K562 (cell line): ENCODE measurements around the gene OR13C4. TPM values are rescaled to one million over a fixed set of nuclear protein-coding genes. Genes with fewer than 3 reads are reported as not detected.

Source experiments
- ATAC-seq: fragments of 200-7000 bp; cut with Tn5 transposase; 3 replicates; pipeline ENCODE4 v1.9.1; 2020; ENCODE audit warnings: moderate library complexity
- BruUV-seq: library from RNA; stranded (reverse); fragments of 400-500 nt; replicated peaks from 2 replicates; lab custom pipeline; 2021; lab: Mats Ljungman, UMichigan
- CTCF ChIA-PET: fragments of 300-600 bp; formaldehyde crosslinking; extraction: SDS; loops from one replicate; lab custom pipeline; 2021; ENCODE audit warnings: low intra/inter-chr PET ratio; lab: Yijun Ruan, JAX
- POLR2A ChIA-PET: fragments of 300-600, 350-650 bp; sonication (Branson Sonifier 250); formaldehyde crosslinking; extraction: SDS; loops from one replicate; lab custom pipeline; 2021; ENCODE audit warnings: antibody characterized with exemption, inconsistent platforms; lab: Yijun Ruan, JAX
- DNase-seq, 4 experiments: peaks; one replicate each; pipeline versions ENCODE4 v3.0.0 to v3.0.0-alpha.2; 2011 to 2018; ENCODE audit warnings: low spot score in 3 of 4, mixed read lengths in 3 of 4; ENCODE audit errors: extremely low read depth in 1 of 4
- FAIRE-seq: peaks from 2 replicates; lab custom pipeline; 2011; peaks lifted over from hg19 to GRCh38; lab: Jason Lieb, UNC
- H2AFZ ChIP-seq: 2 replicates; pipeline ENCODE4 v1.6.0; 2011; ENCODE audit warnings: low read depth, low read length, control low read depth, inconsistent platforms
- H3K27ac ChIP-seq: fragments of 200-600 bp; 3 replicates; pipeline ENCODE4 v1.8.0; 2011; ENCODE audit warnings: low read depth, mild to moderate bottlenecking, control low read depth, inconsistent platforms, low read length, moderate library complexity, mixed read lengths; ENCODE audit errors: extremely low read depth
- H3K27me3 ChIP-seq, 2 experiments: fragments of 300-600 bp in 1 of 2; 2 replicates in 1 of 2; 3 replicates in 1 of 2; pipeline versions ENCODE4 v1.6.0 to v1.8.0; 2011; ENCODE audit warnings: inconsistent platforms in 2 of 2, low read length in 2 of 2, mild to moderate bottlenecking in 1 of 2, mixed read lengths in 1 of 2, moderate library complexity in 1 of 2; ENCODE audit not compliant: control insufficient read depth in 2 of 2, insufficient read depth in 2 of 2
- H3K36me3 ChIP-seq: fragments of 300-600 bp; 3 replicates; pipeline ENCODE4 v1.8.0; 2011; ENCODE audit warnings: mild to moderate bottlenecking, low read length, inconsistent platforms; ENCODE audit not compliant: control insufficient read depth, insufficient read depth
- H3K4me1 ChIP-seq, 2 experiments: fragments of 200-600 bp in 1 of 2; replicated peaks in 1 of 2; 2 replicates in 1 of 2; 3 replicates in 1 of 2; pipeline versions ENCODE4 v1.5.1 to v1.8.0; 2011; ENCODE audit warnings: inconsistent platforms in 2 of 2, low read length in 2 of 2, mild to moderate bottlenecking in 1 of 2, mixed read lengths in 1 of 2, moderate library complexity in 1 of 2; ENCODE audit not compliant: control insufficient read depth in 2 of 2, insufficient read depth in 2 of 2
- H3K4me2 ChIP-seq: 2 replicates; pipeline ENCODE4 v1.6.1; 2011; ENCODE audit warnings: low read length, control low read depth, inconsistent platforms, mixed read lengths; ENCODE audit not compliant: insufficient read depth
- H3K4me3 ChIP-seq: fragments of 200-600 bp; sonication (generic), shearing (Covaris generic); 2 replicates; pipeline ENCODE4 v1.5.1; 2016; ENCODE audit warnings: control low read depth, inconsistent platforms
- H3K79me2 ChIP-seq: fragments of 200-600 bp; 3 replicates; pipeline ENCODE4 v1.8.0; 2011; ENCODE audit warnings: low read length, inconsistent platforms; ENCODE audit not compliant: control insufficient read depth, insufficient read depth
- H3K9ac ChIP-seq, 2 experiments: 2 replicates each; pipeline versions ENCODE4 v1.6.0 to v1.6.1; 2011; ENCODE audit warnings: low read depth in 2 of 2, low read length in 2 of 2, control low read depth in 1 of 2, inconsistent platforms in 1 of 2, mild to moderate bottlenecking in 1 of 2, mixed read lengths in 1 of 2; ENCODE audit not compliant: insufficient read depth in 1 of 2
- H3K9me1 ChIP-seq: one replicate; pipeline ENCODE4 v1.6.0; 2011; ENCODE audit warnings: inconsistent platforms, mild to moderate bottlenecking, low read length, moderate library complexity; ENCODE audit not compliant: control insufficient read depth, insufficient read depth
- H3K9me3 ChIP-seq: replicated peaks from 2 replicates; pipeline ENCODE4 v1.5.1; 2011; ENCODE audit warnings: low read depth, low read length, inconsistent platforms; ENCODE audit not compliant: control insufficient read depth, insufficient read depth
- H4K20me1 ChIP-seq: replicated peaks from 2 replicates; pipeline ENCODE4 v1.6.1; 2011; ENCODE audit warnings: low read length, inconsistent platforms, mixed read lengths; ENCODE audit not compliant: control insufficient read depth, insufficient read depth
- WGBS: fragments of 100-300 bp; shearing (Covaris generic); methylation state at CpG from one replicate; pipeline ENCODE4 v1.1.6; 2016; ENCODE audit warnings: low coverage, mixed read lengths; ENCODE audit not compliant: insufficient coverage; ENCODE audit errors: missing lambda C conversion rate; 5-methylcytosine and 5-hydroxymethylcytosine counted together
- in situ Hi-C: fragments of 300-500 bp; cut with MboI; formaldehyde crosslinking; loops from 4 replicates; pipeline ENCODE4 v1.15.0; 2018; ENCODE audit warnings: inconsistent platforms, mixed read lengths
- intact Hi-C: fragments of 100-400 bp; cut with micrococcal nuclease; formaldehyde crosslinking; loops from 2 replicates; pipeline ENCODE4 v1.14.2; 2022
- polyA plus RNA-seq, 8 experiments: library from polyadenylated mRNA; depleted of rRNA in 4 of 8; stranded (reverse) in 5 of 8; unstranded in 3 of 8; fragments of >200 nt; fragmentation: Nextera tagmentation in 2 of 8; fragmentation: Illumina TruSeq in 1 of 8; extraction: Ambion mirVana in 2 of 8; extraction: Trizol in 1 of 8; gene quantifications; 2 replicates each; pipeline versions ENCODE4 v1.2.1 to v1.2.3, GENCODE V29; 2011 to 2014; ENCODE audit warnings: inconsistent platforms in 1 of 8, missing spikeins in 1 of 8
- total RNA-seq, 7 experiments: library from RNA; depleted of rRNA in 6 of 7; stranded (reverse); fragments of >200 nt in 6 of 7; fragmentation: Illumina TruSeq in 2 of 7; extraction: Trizol in 2 of 7; gene quantifications; 2 replicates each; pipeline versions ENCODE4 v1.2.1 to v1.2.3, GENCODE V29; 2011 to 2021; ENCODE audit warnings: low replicate concordance in 1 of 7
- TF ChIP-seq, protein P1 (sequence below): fragments of 450-650 bp; conservative IDR thresholded peaks from 2 replicates; pipeline ENCODE4 v1.6.1; 2016; ENCODE audit warnings: missing genetic modification characterization, low read depth, mild to moderate bottlenecking, control low read depth, missing compliant biosample characterization

Gene OR13C4
- total and polyA plus RNA-seq, 9 of the 15 experiments (the other 6 are each of a cell fraction or from before 2014, with no cell fraction given): not detected

DNA sequence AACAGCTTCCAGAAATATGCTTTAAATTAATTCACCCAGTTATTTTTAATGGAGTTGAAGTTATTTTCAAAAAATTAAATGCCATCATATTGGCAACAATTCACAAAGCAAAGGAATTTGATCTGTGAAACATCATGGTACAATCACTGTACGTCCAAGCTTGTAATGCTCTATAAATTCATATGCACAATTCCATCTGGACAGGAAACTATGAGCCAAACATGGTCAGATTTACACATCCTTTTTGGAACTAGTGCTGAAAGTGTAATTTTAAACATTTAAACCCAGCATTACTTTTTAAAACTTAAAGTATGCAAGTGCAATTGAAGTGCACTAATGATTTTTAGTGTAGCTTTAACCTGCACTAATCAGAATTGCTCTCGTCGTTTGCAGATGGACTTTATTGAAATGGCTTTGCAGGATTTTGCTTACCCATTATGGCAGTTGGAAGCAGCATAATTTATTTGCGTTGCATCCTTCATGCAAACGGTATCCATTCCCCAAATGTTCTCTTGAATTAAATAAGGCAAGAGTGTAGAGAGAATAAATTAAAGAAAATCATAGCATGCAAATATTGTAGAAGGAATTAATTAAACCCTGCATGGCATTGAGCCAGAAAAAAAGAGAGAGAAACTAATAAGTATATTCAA, 44.0 kb downstream of the OR13C4 start:
- H3K9me1 ChIP-seq: no peaks in the 10 kb centered on the region
- H3K4me1 ChIP-seq: no peaks in the 10 kb centered on the region
- H3K9ac ChIP-seq: no peak overlapping the region
- in situ Hi-C loops: no loop called here
- DNase-seq (no peak), ATAC-seq (no peak), FAIRE-seq (no peak)
- no TSS peak for BruUV-seq
- CTCF ChIA-PET: no interaction called here
- H3K36me3 ChIP-seq: no peaks in the 10 kb centered on the region
- no peaks in the 10 kb centered on the region for H4K20me1 ChIP-seq
- TF ChIP-seq, protein P1, sequence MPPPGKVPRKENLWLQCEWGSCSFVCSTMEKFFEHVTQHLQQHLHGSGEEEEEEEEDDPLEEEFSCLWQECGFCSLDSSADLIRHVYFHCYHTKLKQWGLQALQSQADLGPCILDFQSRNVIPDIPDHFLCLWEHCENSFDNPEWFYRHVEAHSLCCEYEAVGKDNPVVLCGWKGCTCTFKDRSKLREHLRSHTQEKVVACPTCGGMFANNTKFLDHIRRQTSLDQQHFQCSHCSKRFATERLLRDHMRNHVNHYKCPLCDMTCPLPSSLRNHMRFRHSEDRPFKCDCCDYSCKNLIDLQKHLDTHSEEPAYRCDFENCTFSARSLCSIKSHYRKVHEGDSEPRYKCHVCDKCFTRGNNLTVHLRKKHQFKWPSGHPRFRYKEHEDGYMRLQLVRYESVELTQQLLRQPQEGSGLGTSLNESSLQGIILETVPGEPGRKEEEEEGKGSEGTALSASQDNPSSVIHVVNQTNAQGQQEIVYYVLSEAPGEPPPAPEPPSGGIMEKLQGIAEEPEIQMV: no peak
- intact Hi-C loops: loop anchor here (10.0 kb wide), 2 partner anchors 62 to 262 kb away; partner anchors contain the start of gene NIPSNAP3A
- POLR2A ChIA-PET: no interaction called here
- no peak overlapping the region for H3K27ac ChIP-seq
- H3K4me2 ChIP-seq: no peak overlapping the region
- H3K79me2 ChIP-seq: no peaks in the 10 kb centered on the region
- no peak overlapping the region for H3K4me3 ChIP-seq
- WGBS: 2% methylated on average over 5 of the region's 5 CpGs
- H3K9me3 ChIP-seq: 0 out of 2 replicates have a peak, but pooled peaks cover 1% of the 10 kb centered on the region
- H3K27me3 ChIP-seq: no peaks in the 10 kb centered on the region
- no peak overlapping the region for H2AFZ ChIP-seq

Other genes starting within 250 kb of the OR13C4 start
Only the 7 nearest of the 9 such genes appear.
- not detected in 2 replicates for gene OR13F1, start 22.9 kb downstream of the OR13C4 start, total RNA-seq (2014; rRNA removed)
- not detected in 2 replicates for gene OR13F1, start 22.9 kb downstream of the OR13C4 start, total RNA-seq (2014; rRNA removed; fragmentation: Illumina TruSeq; extraction: Trizol)
- gene OR13F1, start 22.9 kb downstream of the OR13C4 start, total RNA-seq (2015; rRNA removed; fragmentation: Illumina TruSeq; extraction: Trizol): not detected in 2 replicates
- gene OR13F1, start 22.9 kb downstream of the OR13C4 start, total RNA-seq (2021): not detected in 2 replicates
- not detected in 2 replicates for gene OR13F1, start 22.9 kb downstream of the OR13C4 start, polyA plus RNA-seq (2011; rRNA removed)
- gene OR13F1, start 22.9 kb downstream of the OR13C4 start, polyA plus RNA-seq (2014; fragmentation: Illumina TruSeq; extraction: Trizol): not detected in 2 replicates
- not detected for gene OR13F1, start 22.9 kb downstream of the OR13C4 start, polyA plus RNA-seq (2014; fragmentation: Nextera tagmentation; extraction: Ambion mirVana)
- not detected in 2 replicates for gene OR13F1, start 22.9 kb downstream of the OR13C4 start, polyA plus RNA-seq (2014; rRNA removed)
- gene OR13C3, start 9.6 kb upstream of the OR13C4 start, total RNA-seq (2014; rRNA removed): not detected in 2 replicates
- gene OR13C3, start 9.6 kb upstream of the OR13C4 start, total RNA-seq (2014; rRNA removed; fragmentation: Illumina TruSeq; extraction: Trizol): not detected in 2 replicates
- not detected in 2 replicates for gene OR13C3, start 9.6 kb upstream of the OR13C4 start, total RNA-seq (2015; rRNA removed; fragmentation: Illumina TruSeq; extraction: Trizol)
- gene OR13C3, start 9.6 kb upstream of the OR13C4 start, total RNA-seq (2021): not detected in 2 replicates
- gene OR13C3, start 9.6 kb upstream of the OR13C4 start, polyA plus RNA-seq (2011; rRNA removed): not detected in 2 replicates
- not detected in 2 replicates for gene OR13C3, start 9.6 kb upstream of the OR13C4 start, polyA plus RNA-seq (2014; fragmentation: Illumina TruSeq; extraction: Trizol)
- gene OR13C3, start 9.6 kb upstream of the OR13C4 start, polyA plus RNA-seq (2014; fragmentation: Nextera tagmentation; extraction: Ambion mirVana): not detected
- gene OR13C3, start 9.6 kb upstream of the OR13C4 start, polyA plus RNA-seq (2014; rRNA removed): not detected in 2 replicates
- gene OR13C8, start 42.0 kb upstream of the OR13C4 start, total RNA-seq (2014; rRNA removed): not detected in 2 replicates
- not detected in 2 replicates for gene OR13C8, start 42.0 kb upstream of the OR13C4 start, total RNA-seq (2014; rRNA removed; fragmentation: Illumina TruSeq; extraction: Trizol)
- gene OR13C8, start 42.0 kb upstream of the OR13C4 start, total RNA-seq (2015; rRNA removed; fragmentation: Illumina TruSeq; extraction: Trizol): not detected in 2 replicates
- not detected in 2 replicates for gene OR13C8, start 42.0 kb upstream of the OR13C4 start, total RNA-seq (2021)
- not detected in 2 replicates for gene OR13C8, start 42.0 kb upstream of the OR13C4 start, polyA plus RNA-seq (2011; rRNA removed)
- not detected in 2 replicates for gene OR13C8, start 42.0 kb upstream of the OR13C4 start, polyA plus RNA-seq (2014; fragmentation: Illumina TruSeq; extraction: Trizol)
- gene OR13C8, start 42.0 kb upstream of the OR13C4 start, polyA plus RNA-seq (2014; fragmentation: Nextera tagmentation; extraction: Ambion mirVana): not detected
- gene OR13C8, start 42.0 kb upstream of the OR13C4 start, polyA plus RNA-seq (2014; rRNA removed): not detected in 2 replicates
- not detected in 2 replicates for gene OR13C5, start 72.2 kb upstream of the OR13C4 start, total RNA-seq (2014; rRNA removed)
- gene OR13C5, start 72.2 kb upstream of the OR13C4 start, total RNA-seq (2014; rRNA removed; fragmentation: Illumina TruSeq; extraction: Trizol): not detected in 2 replicates
- gene OR13C5, start 72.2 kb upstream of the OR13C4 start, total RNA-seq (2015; rRNA removed; fragmentation: Illumina TruSeq; extraction: Trizol): not detected in 2 replicates
- not detected in 2 replicates for gene OR13C5, start 72.2 kb upstream of the OR13C4 start, total RNA-seq (2021)
- gene OR13C5, start 72.2 kb upstream of the OR13C4 start, polyA plus RNA-seq (2011; rRNA removed): not detected in 2 replicates
- not detected in 2 replicates for gene OR13C5, start 72.2 kb upstream of the OR13C4 start, polyA plus RNA-seq (2014; fragmentation: Illumina TruSeq; extraction: Trizol)
- gene OR13C5, start 72.2 kb upstream of the OR13C4 start, polyA plus RNA-seq (2014; fragmentation: Nextera tagmentation; extraction: Ambion mirVana): not detected
- not detected in 2 replicates for gene OR13C5, start 72.2 kb upstream of the OR13C4 start, polyA plus RNA-seq (2014; rRNA removed)
- gene OR13C2, start 78.4 kb upstream of the OR13C4 start, total RNA-seq (2014; rRNA removed): not detected in 2 replicates
- not detected in 2 replicates for gene OR13C2, start 78.4 kb upstream of the OR13C4 start, total RNA-seq (2014; rRNA removed; fragmentation: Illumina TruSeq; extraction: Trizol)
- not detected in 2 replicates for gene OR13C2, start 78.4 kb upstream of the OR13C4 start, total RNA-seq (2015; rRNA removed; fragmentation: Illumina TruSeq; extraction: Trizol)
- gene OR13C2, start 78.4 kb upstream of the OR13C4 start, total RNA-seq (2021): not detected in 2 replicates
- gene OR13C2, start 78.4 kb upstream of the OR13C4 start, polyA plus RNA-seq (2011; rRNA removed): not detected in 2 replicates
- not detected in 2 replicates for gene OR13C2, start 78.4 kb upstream of the OR13C4 start, polyA plus RNA-seq (2014; fragmentation: Illumina TruSeq; extraction: Trizol)
- gene OR13C2, start 78.4 kb upstream of the OR13C4 start, polyA plus RNA-seq (2014; fragmentation: Nextera tagmentation; extraction: Ambion mirVana): not detected
- not detected in 2 replicates for gene OR13C2, start 78.4 kb upstream of the OR13C4 start, polyA plus RNA-seq (2014; rRNA removed)
- not detected in 2 replicates for gene OR13C9, start 91.0 kb upstream of the OR13C4 start, total RNA-seq (2014; rRNA removed)
- not detected in 2 replicates for gene OR13C9, start 91.0 kb upstream of the OR13C4 start, total RNA-seq (2014; rRNA removed; fragmentation: Illumina TruSeq; extraction: Trizol)
- gene OR13C9, start 91.0 kb upstream of the OR13C4 start, total RNA-seq (2015; rRNA removed; fragmentation: Illumina TruSeq; extraction: Trizol): not detected in 2 replicates
- not detected in 2 replicates for gene OR13C9, start 91.0 kb upstream of the OR13C4 start, total RNA-seq (2021)
- not detected in 2 replicates for gene OR13C9, start 91.0 kb upstream of the OR13C4 start, polyA plus RNA-seq (2011; rRNA removed)
- not detected in 2 replicates for gene OR13C9, start 91.0 kb upstream of the OR13C4 start, polyA plus RNA-seq (2014; fragmentation: Illumina TruSeq; extraction: Trizol)
- gene OR13C9, start 91.0 kb upstream of the OR13C4 start, polyA plus RNA-seq (2014; fragmentation: Nextera tagmentation; extraction: Ambion mirVana): not detected
- gene OR13C9, start 91.0 kb upstream of the OR13C4 start, polyA plus RNA-seq (2014; rRNA removed): not detected in 2 replicates
- not detected in 2 replicates for gene OR13D1, start 167.3 kb upstream of the OR13C4 start, total RNA-seq (2014; rRNA removed)
- gene OR13D1, start 167.3 kb upstream of the OR13C4 start, total RNA-seq (2014; rRNA removed; fragmentation: Illumina TruSeq; extraction: Trizol): not detected in 2 replicates
- not detected in 2 replicates for gene OR13D1, start 167.3 kb upstream of the OR13C4 start, total RNA-seq (2015; rRNA removed; fragmentation: Illumina TruSeq; extraction: Trizol)
- not detected in 2 replicates for gene OR13D1, start 167.3 kb upstream of the OR13C4 start, total RNA-seq (2021)
- not detected in 2 replicates for gene OR13D1, start 167.3 kb upstream of the OR13C4 start, polyA plus RNA-seq (2011; rRNA removed)
- not detected in 2 replicates for gene OR13D1, start 167.3 kb upstream of the OR13C4 start, polyA plus RNA-seq (2014; fragmentation: Illumina TruSeq; extraction: Trizol)
- not detected for gene OR13D1, start 167.3 kb upstream of the OR13C4 start, polyA plus RNA-seq (2014; fragmentation: Nextera tagmentation; extraction: Ambion mirVana)
- gene OR13D1, start 167.3 kb upstream of the OR13C4 start, polyA plus RNA-seq (2014; rRNA removed): not detected in 2 replicates